Inferior parietal cortex (tissue), 1 donor: ENCODE results near the gene B3GALT5.
"Not testable (repeated sequence)": the region's sequence is repeated elsewhere in the genome, so short reads cannot be mapped to it uniquely, and the experiment has no call there.

Experiments used
- DNase-seq: peaks from one replicate; pipeline ENCODE4 v3.0.0-alpha.2; 2016; ENCODE audit errors: extremely low spot score

The B3GALT5 gene

GRCh38 chr21:39612233-39613040 is at the start of gene B3GALT5:
B3GALT5 (plus strand) TSS chr21:39612940; CDS start chr21:39660560, 47,620 bp downstream.
- DNase-seq = no peak

- DNase-seq = peak; percentile 43
Observed at GRCh38 chr21:39564200-39564599, 48.5 kb upstream of the B3GALT5 start.

DNA sequence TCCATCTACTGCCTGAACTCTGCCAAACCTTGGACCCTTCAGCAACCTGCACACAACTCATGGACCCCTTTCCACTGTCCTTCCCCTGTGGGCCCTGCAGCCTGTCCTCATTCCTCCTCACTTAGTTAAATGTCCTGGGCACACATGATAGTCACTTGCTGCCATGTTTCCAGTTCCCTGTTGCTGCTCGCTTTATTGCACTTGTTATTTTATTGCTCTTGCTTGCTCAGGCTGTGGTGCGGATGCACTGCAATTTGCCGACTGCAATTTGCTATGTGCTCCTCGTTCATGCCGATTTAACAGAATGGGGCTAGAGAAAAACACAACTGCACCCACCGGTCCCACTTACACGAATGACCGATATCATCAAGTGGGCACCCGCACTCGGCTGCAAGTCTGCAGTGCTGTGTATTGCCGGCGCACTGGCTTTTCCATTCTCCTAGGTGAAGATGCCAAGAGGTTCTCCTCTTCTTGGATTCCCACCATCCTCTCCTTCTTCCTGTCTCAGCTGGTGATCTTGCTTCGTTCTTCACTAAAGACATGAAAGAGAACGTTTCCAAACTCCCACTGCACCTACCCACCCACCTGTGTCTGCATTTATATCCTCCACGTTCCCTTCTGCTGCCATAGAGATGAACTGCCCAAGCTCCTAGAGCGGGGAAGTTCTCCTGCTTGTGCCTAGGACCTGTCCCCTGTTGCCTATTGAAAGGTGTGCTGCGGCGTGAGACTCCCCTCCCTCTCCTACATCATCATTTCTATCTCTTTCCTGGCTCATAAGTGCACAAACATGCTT is 45.4 kb upstream of the B3GALT5 start:
- no peak for DNase-seq

DNA sequence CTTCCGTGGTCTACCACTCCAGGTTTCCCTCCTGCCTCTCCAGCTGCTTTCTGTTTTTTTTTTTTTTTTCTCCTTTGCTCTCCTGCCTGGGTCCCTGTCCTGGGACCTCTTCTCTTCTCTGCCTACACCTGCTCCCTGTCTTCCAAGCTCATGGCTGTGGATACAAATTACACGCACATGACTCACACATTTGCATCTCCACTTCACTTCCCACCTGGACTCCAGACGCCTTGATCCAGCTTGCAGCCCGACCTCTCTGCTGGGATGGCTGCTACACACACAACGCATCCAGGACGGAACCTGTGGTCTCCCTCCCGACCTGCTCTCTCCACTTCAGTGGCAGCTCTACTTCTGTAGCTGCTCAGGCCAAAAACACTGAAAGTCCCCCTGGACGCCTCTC is 44.4 kb upstream of the B3GALT5 start:
- no peak for DNase-seq

- no peak for DNase-seq
Observed at GRCh38 chr21:39575775-39576174, 37.0 kb upstream of the B3GALT5 start.

DNA sequence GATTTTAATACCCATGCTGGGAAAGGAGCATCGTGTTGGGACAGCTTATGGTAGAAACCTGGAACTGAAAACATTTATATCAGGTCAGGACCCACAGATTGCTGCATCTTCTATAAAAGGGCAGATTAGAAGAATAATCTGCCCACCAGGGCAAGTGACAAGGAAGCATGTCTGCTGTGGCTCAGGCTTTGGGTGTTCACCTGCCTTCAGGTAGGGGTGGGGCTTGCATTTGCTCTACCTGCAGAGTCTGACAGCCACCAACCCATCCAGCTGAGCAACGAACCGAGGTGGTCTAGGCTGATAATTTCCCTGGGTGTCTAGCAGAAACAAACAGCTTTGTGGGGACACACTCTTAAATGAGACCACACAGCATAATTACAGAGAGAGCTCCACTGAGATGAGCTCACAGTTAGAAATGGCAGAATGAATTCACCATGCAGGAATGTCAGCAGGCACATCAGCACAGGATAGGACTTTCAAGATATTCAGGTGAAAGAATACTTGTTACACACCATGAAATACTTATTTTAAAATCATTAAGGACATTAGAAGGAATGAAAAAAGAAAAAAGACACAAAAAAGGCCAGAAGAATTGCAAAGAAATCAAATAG is 36.1 kb upstream of the B3GALT5 start:
- DNase-seq = no peak

- no peak for DNase-seq
Observed at GRCh38 chr21:39579734-39580332, 32.9 kb upstream of the B3GALT5 start.

DNA sequence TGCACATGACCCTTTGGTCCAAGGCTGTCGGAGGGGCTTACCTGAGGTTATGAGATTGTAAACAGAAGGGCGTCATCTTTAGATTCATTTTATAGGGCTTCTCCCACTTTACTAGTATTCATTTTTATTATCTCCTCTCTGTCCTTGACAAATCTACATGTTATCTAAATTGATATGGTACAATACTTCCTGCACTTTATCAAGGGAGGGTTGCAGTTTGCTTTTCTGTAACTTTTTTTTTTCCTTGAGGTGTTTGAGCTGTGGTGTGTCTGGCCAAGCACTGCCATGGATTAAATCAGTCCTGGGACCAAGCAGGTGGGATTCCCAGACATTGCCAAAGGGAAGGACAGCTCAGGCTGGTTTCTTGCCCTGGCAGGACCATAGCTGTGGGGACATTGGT is 32.0 kb upstream of the B3GALT5 start:
- DNase-seq = no peak

DNA sequence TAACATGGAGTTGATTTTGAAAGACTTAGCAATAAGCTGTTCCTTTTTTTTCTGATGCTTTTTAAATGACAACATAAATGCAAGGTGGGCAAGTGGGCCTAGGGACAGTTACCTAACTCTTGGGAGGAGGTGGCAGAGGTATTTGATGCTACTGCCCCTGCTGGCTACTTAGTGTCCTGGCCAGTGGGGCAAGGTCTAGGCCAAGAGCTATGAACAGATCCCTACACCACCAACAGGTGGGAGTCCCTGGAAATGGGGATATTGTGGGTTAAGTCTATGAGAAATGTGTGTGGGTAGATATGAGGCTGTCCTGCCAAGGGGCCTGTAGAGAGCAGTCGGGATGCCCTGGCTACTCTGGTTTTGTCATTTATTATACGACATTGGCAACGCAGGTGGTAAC is 31.3 kb upstream of the B3GALT5 start:
- DNase-seq = no peak

DNA sequence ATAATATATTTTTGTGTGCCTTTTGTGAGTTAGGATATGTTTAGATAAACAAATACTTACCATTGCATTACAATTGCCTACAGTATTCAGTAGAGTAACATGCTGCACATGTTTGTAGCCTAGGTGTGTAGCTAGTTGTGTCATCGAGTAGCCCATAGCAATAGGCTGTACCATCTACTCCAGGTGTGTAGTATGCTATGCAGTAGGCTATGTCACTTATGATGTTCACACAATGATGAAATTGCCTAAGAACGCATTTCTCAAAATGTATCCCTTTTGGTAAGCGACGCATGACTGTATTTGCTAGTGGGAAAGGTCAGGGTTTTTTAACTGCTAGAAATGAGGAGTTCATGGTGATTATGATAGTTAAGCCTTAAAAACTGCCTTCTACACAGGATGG is 30.0 kb upstream of the B3GALT5 start:
- no peak for DNase-seq

DNA sequence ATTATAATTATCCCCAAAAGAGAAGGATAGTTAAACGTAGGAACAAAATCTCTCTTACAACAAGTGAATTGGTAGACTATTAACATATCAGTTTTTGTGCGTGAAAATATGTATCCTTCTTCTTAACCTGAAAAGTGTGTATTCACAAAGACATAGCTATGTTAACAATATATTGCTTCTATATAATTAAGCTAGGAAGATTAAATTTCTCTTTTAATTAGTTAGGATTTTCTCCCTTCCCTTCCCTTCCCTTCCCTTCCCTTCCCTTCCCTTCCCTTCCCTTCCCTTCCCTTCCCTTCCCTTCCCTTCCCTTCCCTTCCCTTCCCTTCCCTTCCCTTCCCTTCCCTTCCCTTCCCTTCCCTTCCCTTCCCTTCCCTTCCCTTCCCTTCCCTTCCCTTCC is 29.2 kb upstream of the B3GALT5 start:
- not testable (repeated sequence) for DNase-seq

- DNase-seq = no peak
Observed at GRCh38 chr21:39587376-39587775, 25.4 kb upstream of the B3GALT5 start.

GRCh38 chr21:39588884-39589283 is 23.9 kb upstream of the B3GALT5 start:
- DNase-seq = no peak

GRCh38 chr21:39593522-39593921 is 19.2 kb upstream of the B3GALT5 start:
- no peak for DNase-seq

DNA sequence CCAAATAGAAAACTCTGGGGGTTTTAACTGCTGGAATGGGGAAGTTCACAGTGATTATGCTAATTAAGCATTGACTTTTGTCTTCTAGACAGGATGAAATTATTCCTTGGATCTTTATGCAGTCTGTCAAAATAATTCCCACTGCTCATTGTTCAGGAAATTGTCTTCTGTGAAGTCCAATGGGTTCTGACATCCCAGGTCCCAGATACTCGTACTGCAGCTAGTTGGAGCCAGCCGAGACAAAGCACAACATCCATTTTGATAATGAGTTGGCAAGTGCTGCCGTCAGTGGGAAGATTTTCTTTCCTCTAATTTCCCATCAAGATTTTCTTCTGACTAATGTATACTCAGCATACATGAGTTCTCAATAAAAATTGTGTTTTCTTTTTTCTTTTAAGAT is 17.3 kb upstream of the B3GALT5 start:
- DNase-seq = no peak

- no peak for DNase-seq
Observed at GRCh38 chr21:39597595-39597994, 15.1 kb upstream of the B3GALT5 start.

DNA sequence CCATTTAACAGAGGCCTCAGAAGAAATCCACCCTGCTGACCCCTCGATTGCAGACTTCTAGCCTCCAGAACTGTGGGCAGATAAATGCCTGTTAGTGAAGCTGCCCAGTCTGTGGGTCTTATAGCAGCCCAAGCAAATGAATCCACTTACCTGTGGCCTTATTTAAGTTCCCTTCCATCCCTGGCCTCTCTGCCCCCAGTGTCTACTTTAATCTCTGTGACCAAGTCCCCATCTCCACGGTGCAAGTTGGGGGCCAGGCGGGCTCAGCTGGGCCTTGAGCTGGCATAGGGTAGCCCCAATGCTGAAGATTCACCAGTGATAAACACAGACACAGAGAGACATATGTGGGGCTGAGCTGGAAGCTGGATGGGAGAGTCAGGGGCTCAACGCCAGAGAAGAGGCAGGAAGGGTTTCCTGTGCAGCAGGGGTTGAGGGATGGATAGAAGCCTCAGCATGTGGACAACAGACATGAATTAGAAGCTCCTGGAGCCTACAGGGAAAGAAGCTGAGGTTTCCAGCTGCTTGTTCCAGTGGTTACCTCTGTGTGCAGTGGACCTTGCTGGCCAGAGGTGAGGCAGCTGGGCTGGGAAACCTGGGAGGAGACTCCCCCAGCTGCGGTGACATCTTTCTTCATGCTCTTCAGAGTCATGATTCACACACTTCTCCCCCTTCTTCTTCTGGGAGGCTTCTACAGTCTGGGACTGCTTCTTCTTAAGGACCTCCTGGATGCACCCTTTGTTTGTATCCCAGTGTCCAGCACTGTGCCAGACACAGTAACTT is 13.4 kb upstream of the B3GALT5 start:
- no peak for DNase-seq

DNA sequence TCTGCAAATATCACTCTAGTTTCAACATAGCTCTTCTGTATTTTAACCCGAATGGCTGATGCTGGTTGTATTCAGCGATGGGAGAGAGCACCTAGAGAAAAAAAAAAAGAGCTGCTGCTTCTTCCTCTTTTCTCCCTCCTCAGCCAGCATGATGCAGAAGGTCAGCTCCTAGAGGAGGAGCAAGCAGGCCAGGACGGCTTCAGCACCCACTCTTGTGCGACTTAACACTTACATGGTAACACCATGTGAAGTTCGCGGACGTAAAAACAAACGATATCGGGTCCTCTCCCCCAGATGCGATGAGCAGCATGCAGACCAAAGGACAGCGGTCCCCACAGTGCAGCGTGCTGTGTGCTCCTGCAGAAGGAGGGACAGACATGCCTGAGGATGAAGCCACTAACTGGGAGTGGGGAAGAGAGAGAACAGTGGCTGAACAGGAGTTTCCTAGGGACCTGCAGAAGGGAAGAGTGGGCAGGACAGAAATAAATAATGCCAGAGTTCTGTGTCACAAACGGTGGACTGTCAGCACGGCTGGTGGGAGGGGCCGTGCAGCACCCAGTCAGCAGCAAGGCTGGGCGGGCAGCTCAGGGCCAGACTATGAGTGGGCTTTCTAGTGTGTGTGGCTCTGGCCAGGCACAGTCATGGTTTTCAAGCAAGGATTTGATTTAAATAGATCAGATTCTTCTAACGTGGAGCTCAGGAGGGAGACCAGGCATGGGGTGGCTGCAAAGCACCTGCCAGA is 11.4 kb upstream of the B3GALT5 start:
- DNase-seq = no peak

DNA sequence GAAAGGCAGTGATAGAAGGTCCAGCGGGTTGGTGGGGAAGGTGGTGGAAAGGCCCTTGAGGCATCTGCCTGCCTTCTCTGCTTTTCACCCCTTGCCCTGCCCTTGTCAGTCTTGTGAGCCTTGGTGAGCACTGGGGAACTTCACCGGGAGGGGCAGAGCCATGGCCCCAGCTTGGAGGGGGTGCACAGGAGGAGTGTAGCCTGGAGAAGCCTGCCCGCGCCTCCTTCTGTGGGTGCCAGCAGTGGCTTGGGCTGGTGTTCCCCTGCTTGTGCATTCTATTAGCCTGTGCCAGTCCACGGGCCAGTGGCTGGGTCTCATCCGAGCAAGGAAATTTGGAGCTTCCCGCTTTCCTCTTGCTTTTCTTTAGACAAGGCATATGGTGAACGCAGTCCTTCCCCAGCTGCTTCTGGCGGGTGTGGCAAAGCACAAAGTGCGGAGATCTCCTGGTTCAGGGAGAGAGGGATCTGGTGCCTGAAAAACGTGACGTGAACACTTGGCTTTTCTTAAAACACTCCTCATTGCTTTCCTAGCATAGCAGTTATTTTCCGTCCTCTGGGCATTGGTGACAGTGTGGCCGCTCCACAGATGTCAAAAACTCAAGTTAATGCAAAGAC is 10.6 kb upstream of the B3GALT5 start:
- no peak for DNase-seq

GRCh38 chr21:39602793-39603192 is 9.9 kb upstream of the B3GALT5 start:
- no peak for DNase-seq
